Stimulated activated CD4-positive, alpha-beta T cell treated with anti-CD3 and anti-CD28 coated beads, Interleukin-2, amount 100 ng/mL, for 4 hours (primary cell): ENCODE data around the gene HOXB3.

Source experiments
- DNase-seq: peaks from one replicate; pipeline ENCODE4 v3.0.0-alpha.2; 2020; ENCODE audit warnings: low read depth

HOXB3 gene

DNA sequence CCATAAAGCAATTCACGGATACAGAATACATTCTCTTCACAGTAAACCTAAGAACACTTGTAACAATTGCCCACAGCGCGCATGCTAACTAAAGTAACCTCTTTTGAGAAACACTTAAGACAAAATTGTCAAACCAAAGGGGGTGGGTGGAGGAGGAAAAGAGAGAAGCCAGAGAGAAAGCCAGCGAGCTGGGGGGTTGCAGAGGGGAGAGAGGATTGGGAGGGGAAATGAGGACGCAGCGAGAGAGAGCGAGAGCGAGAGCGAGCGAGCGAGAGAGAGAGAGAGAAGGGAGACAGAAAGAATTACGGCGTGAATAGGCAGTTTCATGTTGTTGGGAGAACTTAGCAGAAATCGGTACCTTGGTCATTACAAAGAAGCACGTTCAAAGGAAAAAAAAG lies 22.4 kb upstream of the HOXB3 start:
- no peak for DNase-seq

DNA sequence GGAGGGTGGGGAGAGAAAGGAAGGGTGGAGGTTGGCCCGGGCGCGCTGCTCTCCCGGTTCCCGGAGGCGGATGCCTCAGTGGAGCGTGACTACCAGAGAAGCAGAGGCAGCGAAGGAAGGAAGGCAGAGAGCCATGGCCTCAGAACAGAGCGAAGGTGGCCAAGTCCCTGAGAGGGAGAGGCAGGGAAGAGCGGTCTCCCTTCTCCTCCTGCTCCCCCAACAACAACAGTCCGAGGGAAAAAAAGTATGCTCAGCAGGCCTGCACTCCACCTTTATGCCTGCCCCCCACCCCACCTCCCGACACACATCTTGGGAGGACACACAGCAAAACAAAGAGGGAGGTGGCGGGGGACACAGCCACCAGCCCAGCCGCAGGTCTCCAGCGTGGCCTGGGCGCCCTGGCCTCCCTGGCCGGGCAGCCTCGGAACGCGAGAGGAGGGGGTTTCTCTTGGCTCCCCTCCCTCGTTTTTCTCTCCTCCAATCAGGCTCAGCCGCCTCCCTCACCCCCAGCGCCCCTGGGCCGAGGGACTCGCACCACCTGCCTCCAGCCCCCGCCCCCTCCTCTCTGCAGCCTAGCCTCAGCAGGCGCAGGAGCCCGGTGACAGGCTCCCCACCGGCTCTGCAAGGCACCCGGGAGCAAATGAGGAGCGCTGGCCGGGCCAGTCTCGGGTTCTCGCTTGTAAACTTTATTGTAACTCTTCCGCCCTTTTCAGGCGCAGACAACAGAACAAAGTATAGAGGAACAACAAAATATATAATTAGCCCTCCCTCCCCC lies 21.8 kb upstream of the HOXB3 start:
- DNase-seq, result no peak

DNA sequence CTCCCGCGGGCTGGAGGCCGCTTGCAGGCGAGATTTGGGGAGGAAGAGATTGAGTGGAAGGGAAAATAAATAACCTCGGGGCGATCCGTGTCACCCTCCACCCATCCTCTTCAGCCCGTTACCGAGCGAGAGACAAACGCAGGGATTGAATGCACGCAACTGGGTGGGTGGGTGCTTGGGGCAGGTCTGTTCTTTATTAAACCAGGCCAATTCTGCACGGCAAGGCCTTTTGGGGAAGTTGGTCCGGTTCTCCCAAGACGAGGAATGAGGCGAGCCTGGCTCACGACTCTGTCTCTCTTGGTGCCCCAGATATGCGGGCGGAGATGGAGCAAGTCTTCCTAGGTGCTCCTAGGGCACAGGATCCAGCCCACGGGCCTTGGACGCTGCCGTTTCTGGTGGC lies 21.2 kb upstream of the HOXB3 start:
- DNase-seq, result no peak

DNA sequence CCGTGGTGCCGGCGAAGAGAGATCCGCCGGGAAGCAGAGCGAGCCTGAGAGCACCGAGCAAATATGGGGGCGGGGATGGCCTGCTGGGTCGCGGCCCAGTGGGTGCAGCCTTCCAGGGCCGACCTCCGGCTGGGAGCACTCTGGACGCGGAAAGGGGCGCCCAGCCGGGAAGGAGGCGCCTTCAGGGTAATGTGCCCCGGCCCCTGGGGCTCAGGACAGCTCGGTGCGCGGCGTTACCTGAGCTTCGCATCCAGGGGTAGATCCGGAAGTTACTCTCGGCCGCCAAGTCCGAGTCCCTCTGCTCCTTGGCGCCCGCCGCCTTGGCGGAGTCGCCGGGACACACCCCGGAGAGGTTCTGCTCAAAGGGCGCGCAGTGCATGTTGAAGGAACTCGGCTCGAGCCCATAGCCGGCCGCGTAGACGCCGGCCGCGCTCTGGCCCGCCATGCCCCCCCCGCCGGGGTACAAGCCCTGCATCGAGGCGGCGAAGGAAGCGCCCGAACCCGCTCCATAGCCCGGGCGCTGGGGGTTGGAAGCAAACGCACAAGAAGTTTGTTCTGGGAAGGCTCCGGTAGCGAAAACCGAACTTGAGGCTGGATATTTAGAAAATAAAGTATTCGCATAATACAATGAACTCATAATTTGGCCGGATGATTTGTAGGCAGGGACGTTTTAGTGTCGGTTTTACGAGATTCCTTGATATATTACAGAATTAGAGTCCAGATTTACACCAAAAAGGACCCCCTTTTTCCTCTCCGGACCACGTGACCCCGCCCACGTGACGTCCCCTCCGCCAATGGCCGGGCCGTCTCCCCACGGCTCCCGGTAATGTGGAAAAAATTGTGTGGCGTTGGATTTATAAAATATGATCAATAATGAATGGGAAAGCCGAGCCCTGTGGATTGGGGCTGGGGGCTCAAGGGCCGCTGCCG lies 20.5 kb upstream of the HOXB3 start, which contains the start of gene HOXB7:
Gene HOXB7 (minus strand): TSS at position 736 of the 930 bp plus-strand sequence. CDS start 99 bp downstream, at position 637.
- no peak for DNase-seq

DNA sequence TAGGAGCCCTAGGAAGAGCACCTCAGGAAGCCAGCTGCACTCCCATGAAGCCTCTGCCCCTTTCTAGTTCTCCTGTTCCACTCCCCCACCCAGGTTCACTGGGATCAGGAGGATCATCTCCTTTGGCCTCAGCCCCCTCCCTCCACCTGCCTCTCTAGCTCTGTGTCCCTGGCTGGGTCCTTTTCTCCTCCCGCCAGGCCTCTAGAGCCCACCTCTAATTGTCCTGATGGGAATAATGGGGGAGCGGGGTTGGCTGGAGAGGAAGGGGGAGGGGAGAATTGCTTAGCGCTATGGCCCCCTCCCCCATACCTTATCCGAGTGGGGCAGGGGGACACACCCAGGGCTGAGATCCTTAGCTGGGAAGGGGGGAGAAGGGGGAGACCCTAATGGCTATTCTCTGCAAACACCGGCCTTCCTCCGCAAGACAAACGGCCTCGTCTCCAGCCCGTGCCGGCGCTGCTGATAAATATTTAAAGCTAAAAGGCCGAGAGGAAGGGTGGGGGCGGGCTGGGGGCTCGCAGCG lies 19.8 kb upstream of the HOXB3 start:
- DNase-seq, result no peak

DNA sequence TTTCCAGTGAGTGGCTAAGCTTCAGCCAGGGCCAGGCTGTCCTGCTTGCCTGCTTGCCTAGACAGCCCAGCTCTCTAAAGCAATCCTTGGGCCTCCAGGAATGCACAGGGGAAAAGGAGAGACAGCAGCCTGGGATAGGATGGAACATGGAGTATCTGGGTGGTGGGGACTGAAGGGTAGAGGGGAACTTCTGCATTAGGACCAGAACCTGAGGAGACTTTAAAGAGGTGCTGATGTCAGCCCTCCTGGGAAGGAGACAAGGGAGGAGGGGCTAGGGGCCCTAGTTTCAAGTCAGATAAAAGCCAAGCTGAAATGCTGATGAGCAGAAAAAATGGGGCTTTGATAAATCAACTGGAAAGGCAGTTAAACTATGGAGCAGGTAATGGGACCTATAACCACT lies 19.0 kb upstream of the HOXB3 start:
- DNase-seq, result no peak

DNA sequence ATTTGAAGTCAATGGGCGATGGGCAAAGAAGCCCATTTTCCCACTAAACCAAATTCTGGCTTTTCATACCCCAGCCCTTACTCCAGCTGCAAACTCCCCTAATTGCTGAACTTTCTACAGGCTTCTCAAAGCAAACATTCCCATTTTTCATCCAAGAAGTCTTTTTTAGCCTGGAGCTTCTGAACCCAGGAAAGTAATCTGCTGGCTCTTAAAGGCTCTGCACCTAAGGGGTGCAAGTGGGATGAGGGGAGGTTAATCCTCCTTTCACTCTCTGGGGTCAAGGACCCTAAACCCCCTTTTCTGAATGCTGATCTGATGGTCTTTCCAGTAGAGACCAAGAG lies 18.4 kb upstream of the HOXB3 start:
- no peak for DNase-seq

DNA sequence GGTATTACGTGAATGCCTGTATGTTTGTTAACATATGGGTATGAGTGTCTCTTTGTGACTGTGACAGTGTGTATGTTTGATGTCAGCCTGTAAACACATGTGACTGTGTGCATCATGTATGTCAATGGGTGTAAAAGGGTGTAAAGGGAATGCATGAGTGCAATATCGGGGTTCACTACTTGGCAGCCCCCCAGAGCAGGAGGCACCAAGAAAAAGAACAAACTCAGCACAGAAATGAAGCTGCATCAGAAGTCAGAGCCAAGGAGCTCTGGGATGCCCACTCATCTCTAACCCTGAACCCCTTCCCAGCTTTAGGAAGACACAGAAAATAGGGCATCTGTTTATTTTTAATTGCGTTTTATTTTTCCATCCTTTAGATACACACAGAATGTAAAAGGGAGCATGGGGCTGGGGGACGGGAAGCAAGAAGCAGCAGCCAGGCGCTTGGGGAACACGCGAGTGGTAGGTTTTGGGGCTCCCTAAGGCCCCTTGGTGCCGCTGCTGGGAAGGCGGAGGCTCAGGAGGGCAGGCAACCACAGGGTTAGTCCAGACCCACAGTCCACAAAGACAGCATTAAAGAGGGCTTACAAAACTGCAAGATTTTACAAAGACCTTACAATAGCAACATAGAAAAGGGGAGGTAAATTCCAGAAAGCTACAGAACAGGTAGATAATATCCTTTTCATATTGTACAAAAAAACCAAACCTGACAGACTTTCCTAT lies 17.0 kb upstream of the HOXB3 start:
- no peak for DNase-seq

DNA sequence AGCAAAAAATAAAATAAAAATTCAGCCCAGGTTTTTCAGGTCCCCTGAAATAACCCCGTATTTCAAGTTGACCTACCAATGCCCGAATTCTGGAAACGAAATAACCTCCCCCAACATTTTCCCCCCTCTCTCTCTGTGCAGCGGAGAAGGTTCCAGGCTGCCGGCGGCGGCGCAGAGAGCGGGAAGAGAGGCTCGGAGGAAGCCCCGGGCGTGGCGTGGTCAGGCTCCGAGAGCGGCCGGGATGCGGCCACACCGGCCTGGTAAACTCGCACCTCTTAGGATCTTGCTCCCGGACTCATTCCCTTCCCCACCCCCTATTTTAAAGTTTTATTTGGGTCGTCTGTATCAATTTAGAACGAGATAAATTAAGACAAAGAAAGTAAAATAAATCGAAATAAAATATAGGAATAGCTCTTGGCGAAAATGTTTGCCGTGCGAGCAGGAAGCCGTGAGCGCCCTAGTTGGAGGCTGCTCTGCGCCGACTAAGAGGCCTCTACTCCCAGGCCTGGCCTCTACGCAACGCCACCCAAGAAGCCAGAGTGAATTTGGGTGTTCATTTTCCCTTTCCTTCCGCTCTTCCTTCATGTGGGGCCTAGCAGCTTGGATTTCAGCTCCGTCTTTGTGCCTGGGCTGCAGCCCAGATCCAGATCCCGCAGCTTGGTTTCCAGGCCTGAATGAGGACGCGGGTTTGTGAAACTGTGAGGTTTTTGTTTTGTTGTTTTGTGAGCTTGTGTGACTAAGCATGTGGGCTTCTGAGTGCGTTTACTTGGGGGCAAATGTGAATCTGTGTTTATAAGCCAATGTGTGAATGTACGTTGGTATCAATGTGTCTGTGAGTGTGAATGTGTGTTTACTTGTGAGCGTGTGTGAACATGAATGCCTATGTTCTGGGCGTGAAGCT lies 16.2 kb upstream of the HOXB3 start:
- DNase-seq, result no peak

DNA sequence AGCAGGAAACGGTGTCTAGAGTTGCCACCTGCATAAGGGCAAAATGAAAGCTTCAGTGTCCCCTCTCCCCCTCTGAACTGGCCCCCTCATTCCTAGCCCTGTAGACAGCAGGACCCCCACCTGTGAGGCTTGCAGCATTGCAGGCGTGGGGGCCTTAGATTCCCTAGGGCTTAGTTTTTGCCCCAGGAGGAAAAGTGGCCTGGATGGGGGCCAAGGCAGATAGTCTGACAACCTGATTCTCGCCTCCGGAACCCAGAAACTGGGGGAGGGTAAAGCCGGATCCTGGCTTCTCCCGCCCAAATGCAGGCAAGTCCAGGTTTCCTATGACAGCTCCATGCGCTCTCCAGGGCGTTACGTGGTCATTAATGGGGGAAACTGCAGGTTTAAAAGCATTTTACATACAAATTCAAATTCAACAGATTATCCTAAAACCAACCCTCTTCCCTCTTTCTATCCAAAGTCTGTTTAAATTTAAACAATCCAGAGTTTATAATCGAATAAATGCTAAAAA lies 15.4 kb upstream of the HOXB3 start:
- no peak for DNase-seq

DNA sequence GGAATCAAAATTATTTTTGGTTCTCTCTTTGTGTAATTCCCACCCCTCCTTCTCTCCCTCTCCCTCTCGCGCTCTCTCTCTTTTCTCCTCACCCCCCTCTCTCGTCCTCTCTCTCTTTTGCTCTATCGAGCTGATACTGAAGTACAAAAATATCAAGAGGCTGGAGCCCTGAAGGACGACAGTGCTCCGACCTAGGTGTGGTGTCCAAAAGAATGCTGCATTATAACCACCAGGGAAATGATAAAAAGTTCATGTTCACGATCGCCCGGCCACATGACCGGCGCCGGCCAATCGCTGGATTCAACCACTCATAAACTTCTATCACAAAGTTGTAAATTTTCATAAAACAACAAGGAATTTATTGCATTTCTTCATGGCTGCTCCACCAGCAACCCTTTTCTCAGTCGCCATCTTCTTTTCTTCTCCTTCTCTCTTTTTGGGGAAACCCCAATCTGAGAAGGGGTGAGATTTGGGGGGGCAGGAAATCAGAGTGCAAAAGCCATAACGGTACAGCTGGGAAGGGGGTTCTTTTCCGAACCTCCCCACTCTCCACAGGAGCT lies 14.8 kb upstream of the HOXB3 start, which contains the start of gene HOXB6:
Gene HOXB6 (minus strand): TSS at position 217 of the 560 bp plus-strand sequence. CDS start 6,836 bp downstream, outside the sequence.
- no peak for DNase-seq

DNA sequence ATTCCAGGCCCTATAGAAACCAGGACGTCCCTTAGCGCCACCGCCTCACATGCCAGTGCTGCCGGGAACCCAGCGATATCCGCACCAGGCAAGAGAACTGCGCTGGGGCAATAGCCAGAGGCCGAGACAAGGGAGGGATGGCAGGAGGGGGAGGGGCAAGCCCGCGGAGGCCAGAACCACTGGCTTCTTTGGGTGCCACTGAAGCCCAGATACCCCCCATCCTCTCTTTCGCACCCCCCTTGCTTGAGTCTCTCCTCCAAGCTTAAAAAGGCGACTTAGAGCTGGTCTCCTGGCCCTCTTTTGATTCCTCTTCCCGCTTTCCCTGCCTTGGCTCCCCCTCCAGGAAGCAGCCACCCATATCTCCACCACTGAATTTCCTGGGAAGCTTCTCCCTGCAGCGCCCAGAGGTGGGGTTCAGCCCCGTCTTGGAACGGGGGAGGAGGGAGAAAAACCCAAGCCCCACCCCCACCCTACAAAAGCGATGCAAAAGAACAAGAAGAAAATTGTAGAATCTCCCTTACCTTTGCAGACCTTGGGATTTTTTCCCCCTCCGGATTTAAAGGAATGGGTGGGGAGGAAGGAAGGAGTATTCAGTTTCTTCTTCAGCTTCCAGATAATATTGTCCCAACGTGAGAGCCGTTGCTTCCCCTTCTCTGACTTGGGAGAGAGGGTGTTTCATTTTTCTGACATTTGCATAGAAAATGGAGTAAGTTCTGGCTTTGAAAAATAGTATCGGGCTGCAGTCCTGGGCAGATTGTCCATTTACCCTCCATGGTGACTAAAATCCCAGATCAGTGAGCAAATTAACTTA lies 14.1 kb upstream of the HOXB3 start:
- no peak for DNase-seq

DNA sequence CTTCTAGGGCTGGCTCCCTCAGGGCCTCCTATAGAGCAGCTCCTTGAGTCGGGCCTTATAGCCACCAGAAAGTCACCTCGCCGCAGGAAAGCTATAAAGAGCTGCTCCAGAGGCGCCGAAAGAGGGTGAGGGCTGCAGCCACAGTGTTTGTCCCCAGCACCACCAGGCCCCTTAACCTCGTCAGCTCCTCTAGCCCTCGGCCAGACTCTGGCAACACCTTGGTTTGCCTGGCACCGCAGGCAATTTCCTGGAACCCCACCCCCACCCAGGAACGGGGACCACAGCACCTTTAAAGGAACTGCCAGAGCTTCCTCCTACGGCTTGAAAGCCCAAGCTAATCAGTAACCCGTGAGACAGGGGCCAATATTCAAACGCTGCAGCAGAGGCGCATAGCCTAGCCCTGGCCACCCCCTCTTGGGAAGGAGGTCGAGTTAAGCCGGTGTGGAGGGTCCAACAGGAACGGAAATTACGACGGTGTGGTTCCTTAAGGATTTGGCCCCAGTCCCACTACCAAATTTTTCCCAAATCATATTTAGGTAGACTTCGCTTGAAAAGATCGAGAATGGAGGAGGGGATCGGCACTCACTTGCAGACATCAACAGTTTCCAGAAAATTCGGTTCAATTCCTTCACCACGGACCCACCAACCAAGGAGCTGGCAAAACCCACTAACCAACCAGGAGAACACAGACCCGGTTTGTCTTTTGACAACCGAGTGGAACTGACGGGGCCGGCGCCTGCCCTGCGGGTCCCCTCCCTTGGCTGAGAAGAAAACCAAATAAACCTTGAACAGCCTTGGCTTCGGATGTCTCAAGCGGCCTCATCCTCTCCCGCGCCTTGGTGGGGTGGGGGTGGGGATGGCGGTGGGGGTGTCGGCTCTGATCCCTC lies 11.7 kb upstream of the HOXB3 start:
- no peak for DNase-seq

DNA sequence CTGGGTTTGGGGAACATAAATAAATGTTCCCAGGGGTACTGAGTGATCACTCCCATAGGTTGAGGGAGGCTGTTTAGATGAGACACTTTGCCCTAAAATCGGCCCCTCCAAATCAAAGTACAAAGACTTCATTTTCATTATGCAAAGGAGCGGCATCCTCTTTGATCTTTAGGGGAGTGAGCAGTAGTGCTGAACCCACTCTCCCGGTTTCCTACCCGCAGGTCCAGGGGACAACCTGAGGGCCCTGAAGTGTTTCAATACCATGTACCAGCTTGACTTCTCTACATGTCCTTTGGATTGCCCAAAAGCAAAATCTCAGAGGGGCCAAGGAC lies 11.1 kb upstream of the HOXB3 start:
- no peak for DNase-seq

DNA sequence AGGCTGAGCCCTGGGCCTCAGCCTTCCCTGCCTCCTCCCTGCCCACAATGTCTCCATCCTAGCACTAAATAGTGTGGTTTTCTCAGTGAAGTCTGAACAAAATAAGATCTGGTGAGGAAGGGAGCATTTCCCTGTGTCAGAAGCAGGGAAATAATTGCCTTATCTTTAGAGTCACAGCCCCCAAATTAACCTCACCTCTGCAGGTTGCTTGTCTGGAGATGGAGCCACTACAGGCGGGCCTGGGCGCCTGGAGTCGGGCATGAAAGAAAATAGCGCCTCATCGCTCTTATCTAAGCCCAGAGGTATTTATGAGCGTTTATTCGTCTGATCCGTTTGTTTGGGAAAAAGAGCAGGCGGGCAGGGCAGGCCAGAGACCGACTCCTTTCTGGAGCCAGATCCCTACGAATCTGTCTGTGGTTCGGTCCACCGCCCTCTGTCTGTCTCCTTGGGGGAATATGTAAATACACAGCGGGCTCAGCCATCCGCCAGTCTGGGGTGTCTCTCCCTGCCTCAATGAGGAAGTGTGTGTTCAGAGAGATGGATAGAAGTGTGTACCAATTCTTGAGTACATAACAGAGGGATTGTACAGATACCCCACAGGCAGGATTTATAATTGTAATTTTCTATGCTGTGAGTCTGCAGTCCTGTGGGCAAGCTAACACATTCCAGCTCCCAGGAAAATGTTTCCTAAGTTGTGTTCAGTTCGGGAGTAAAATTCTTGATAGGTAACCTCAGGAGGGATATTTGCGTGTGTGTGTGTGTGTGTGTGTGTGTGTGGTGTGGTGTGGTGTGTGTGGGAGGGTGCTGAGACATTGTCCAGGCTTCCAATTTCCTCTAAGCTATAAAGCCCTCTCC lies 10.4 kb upstream of the HOXB3 start:
- no peak for DNase-seq

DNA sequence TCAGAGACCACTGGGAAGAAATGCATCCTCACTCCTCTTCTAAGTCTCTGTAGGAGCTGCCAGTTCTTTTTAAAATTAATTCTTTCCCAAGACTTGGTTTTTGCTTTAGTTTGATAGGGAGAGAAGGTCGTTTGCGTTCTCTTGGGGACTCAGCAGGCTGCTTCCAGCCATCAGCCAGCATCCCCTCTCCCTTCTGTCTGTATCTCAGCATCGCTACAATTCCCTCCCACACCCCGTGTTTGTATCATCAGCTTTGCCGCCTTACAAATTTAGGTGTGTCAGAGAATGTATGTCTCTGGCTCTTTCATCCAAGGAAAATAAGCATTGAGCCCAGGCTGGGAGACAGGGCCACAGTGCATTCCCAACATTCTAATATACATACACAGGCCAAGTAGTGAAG lies 9.3 kb upstream of the HOXB3 start:
- DNase-seq, result no peak

DNA sequence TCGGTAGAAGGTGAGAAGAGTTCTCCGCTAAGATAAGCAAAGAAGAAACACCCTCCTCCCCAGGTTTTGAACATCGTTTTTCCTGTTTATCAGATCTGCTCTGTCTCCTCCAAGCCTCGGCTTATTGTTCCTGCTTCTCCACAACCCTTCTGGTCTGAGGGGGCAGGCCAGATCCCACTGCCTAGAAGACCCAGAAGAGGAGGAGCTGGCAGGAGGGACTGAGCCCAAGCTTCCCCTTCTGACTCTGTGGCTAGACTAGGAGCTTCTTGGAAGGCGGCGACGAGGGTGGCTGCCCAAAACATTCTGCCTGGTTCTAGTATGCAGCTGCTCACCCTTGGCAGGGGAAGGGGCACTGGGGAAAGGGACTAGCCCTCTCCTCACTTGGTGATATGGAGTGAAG lies 8.7 kb upstream of the HOXB3 start:
- DNase-seq, result no peak
